NCI-H2227 treated with DMSO at 0.1 percent for 48 hours (cell line): Measurements from ENCODE around the gene CADPS2.

Source experiments
- DNase-seq: peaks from one replicate; lab custom pipeline; 2025; lab: John Stamatoyannopoulos, UW

CADPS2 gene

GRCh38 chr7:122600630-122601029 is 285.6 kb downstream of the CADPS2 start:
- no peak for DNase-seq

DNA sequence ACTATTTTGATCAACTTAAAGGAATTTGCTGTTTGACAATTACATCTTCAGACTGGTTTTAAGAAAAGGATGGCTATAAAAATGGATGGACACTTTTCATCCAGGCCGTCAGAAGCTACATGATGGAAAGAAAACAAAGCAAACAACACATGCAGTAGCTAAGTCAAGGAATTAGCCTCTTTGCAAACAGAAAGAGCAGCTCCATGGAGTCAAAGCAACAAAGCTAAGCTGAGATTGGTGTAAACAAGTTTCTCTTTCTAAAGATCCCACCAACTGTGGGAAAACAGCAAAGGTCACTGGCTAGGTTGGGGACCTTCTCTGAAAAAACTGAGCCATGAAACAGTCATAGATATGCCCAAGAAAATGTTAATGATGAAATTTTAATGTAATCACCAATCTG is 286.2 kb downstream of the CADPS2 start:
- DNase-seq, result no peak

GRCh38 chr7:122597277-122597676 is 289.0 kb downstream of the CADPS2 start:
- DNase-seq, result no peak

- no peak for DNase-seq
Measured at GRCh38 chr7:122595885-122596284, 290.4 kb downstream of the CADPS2 start.

DNA sequence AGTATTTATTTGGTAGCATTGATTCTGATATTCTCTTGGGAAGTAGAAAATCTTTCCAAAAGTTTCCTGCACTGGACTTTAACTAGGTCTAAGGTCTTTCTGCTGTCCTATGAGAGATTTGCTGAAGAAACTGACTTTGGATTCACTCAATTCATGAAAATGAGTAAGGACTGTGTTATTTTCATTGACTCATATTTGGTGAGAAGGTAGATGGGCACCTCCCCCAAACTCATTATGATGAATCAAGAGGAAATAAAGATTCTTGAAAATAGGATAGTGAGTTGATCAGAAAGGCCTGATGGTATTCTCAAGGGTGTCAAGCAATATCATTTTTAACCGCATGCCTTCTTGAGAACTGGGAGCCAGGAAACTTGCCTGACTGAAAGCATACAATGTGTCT is 297.6 kb downstream of the CADPS2 start:
- DNase-seq, result no peak

GRCh38 chr7:122584676-122585251 is 301.5 kb downstream of the CADPS2 start:
- DNase-seq, result no peak

GRCh38 chr7:122578350-122578749 is 307.9 kb downstream of the CADPS2 start:
- DNase-seq, result no peak

- DNase-seq, result no peak
Measured at GRCh38 chr7:122577449-122578003, 308.7 kb downstream of the CADPS2 start.

DNA sequence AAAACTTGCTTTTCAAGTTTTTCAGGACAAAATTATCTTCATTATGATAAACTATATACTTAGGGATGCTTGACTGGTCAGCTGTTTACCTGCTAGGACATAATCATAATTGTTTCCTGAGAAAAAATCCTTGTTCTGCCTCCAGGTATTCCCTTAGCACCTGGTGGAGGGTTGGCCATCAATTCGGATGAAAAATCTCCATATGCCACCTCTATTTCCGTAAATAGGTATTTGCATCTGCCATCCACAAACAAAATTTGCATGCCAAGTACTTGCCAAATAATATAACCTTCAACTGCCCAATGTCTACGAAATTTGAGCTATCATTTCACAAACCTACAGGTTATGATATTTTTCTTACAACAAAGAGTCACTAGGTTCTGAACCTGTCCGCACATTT is 313.6 kb downstream of the CADPS2 start:
- DNase-seq, result no peak

- no peak for DNase-seq
Measured at GRCh38 chr7:122561326-122561725, 324.9 kb downstream of the CADPS2 start.

GRCh38 chr7:122556873-122557542 is 329.3 kb downstream of the CADPS2 start:
- no peak for DNase-seq

DNA sequence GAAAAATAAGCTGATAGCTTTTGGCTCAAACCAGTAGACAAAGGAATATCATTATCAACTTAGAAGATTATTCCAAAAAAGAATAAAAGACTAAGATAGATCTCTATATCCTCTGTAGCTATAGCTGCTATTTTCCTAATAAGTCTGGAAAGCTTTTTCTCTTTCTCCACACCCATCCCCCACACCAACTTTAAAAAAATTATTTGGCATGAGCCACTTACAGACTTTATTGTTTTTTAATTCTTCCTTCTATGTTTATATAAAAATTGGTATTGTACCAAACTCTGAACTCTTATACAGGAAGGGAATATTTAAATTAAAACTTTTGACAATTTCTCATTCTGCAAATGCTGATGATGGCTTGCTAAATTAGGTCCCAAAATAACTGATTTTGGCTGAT is 330.0 kb downstream of the CADPS2 start:
- no peak for DNase-seq

- no peak for DNase-seq
Measured at GRCh38 chr7:122553761-122554160, 332.5 kb downstream of the CADPS2 start.

DNA sequence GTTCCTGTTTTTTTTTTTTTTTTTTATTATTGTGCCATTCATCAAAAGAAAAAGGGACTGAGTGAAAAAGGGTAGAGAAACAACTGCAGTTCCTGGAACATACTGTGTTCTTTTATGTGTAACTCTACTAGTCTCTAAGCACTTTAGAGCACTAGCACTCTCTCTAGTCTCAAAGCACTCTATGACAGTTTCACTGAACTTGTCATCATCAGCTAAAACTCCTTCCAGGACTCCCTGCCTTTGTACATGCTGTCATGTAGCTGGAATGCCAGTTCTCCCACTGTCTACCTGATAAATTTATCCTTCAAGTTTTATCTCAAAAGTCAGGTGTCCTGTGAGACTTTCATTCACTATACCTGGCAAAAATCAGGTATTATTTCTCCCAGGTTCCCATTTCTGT is 333.5 kb downstream of the CADPS2 start:
- no peak for DNase-seq

- DNase-seq, result no peak
Measured at GRCh38 chr7:122550545-122550944, 335.7 kb downstream of the CADPS2 start.

GRCh38 chr7:122549578-122549977 is 336.7 kb downstream of the CADPS2 start:
- no peak for DNase-seq

GRCh38 chr7:122546496-122546895 is 339.8 kb downstream of the CADPS2 start:
- no peak for DNase-seq

- no peak for DNase-seq
Measured at GRCh38 chr7:122544463-122544862, 341.8 kb downstream of the CADPS2 start.

GRCh38 chr7:122543891-122544290 is 342.4 kb downstream of the CADPS2 start:
- no peak for DNase-seq

- DNase-seq, result no peak
Measured at GRCh38 chr7:122543166-122543565, 343.1 kb downstream of the CADPS2 start.

DNA sequence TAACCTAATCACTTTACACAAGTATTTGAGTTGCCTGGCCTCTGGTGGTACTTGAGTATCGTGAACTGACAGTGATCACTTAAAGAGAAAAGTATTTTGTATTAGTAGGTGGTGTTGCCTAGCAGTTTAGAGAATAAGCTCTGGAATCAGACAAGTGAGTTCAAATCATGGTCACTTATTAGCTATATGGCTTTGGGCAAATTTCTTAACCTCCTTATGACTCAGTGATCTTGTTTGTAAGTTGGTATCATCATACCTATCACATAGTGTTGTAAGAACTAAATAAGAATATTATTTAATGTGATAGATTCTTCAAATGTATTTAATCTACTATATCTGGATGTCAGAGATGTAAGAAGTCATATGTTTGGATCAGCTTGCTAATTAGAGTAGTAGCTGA is 351.2 kb downstream of the CADPS2 start:
- no peak for DNase-seq

- DNase-seq, result peak; percentile 1
Measured at GRCh38 chr7:122532406-122533269, 353.6 kb downstream of the CADPS2 start.
